ENCODE measurements around the gene UGGT1.

Gene UGGT1

GRCh38 chr2:128214866-128215460, 124.0 kb downstream of the UGGT1 start:
- DNase-seq (ENCODE audit: low read depth in 2 of 2, low spot score in 1 of 2): no peak

DNA sequence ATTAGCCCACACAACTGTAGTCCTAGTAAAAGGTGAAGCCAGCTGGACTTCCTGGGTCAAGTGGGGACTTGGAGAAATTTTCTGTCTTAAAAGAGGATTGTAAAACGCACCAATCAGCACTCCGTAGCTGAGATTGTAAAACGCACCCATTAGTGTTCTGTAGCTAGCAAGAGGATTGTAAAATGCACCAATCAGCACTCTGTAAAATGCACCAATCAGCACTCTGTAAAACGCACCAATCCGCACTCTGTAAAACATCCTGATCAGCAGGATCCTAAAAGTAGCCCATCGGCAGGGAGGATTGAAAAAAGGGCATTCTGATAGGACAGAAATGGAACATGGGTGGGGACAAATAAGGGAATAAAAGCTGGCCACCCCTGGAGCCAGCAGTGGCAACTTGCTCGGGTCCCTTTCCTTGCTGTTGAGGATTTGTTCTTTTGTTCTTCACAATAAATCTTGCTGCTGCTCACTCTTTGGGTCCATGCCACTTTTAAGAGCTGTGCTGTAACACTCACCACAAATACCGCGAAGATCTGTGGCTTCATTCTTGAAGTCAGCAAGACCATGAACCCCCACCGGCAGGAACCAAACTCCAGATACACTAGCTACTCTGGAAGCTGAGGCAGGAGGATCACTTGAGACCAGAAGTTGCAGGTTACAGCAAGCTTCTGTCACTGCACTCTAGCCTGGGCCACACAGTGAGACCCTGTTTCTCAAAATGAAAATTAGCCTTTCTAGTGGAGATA, 125.1 kb downstream of the UGGT1 start:
- DNase-seq (ENCODE audit: low read depth in 2 of 2, low spot score in 1 of 2): no peak

DNA sequence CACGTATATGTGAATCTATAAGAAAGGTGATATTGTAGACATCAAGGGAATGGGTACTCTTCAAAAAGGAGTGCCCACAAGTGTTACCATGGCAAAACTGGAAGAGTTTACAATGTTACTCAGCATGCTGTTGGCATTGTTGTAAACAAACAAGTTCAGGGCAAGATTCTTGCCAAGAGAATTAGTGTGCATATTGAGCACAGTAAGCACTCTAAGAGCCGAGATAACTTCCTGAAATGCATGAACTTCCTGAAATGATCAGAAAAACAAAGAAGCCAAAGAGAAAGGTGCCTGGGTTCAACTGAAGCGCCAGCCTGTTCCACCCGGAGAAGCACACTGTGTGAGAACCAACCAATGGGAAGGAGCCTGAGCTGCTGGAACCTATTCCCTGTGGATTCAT, 126.7 kb downstream of the UGGT1 start:
- no peak for DNase-seq (ENCODE audit: low read depth in 2 of 2, low spot score in 1 of 2)

DNA sequence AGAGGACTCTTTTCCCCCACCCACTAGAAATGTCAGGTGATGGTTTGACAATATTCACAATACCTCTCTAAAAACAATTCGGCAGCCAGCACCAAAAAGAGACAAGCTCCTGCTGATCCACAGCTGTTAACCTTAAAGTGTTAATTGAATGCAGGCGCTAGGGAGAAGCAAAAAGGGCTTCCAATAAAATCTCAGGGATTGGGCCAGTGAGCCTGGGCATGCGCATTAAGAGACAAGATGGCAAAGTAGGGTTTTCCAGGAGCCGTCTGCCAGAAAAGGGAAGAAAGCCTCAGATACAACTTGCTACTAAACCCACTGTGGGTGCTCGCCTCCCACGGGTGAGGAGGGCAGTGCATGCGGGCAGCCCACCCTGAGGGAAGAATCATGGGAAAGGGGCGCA, 128.9 kb downstream of the UGGT1 start:
- DNase-seq (ENCODE audit: low read depth in 2 of 2, low spot score in 1 of 2): no peak

DNA sequence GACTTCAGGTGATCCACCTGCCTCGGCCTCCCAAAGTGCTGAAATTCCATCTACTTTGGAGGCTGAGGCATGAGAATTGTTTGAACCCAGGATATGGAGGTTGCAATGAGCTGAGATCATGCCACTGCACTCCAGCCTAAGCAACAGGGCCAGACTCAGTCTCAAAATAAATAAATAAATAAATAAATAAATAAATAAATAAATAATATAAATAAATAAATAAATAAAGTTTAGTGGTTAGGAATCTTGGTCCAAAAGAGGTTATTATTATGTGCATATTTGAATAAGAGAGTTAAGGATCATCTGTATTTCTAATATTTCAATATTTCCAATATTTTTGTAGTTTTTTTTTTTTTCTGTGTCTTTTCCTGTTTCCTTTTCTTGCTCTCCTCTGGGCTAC, 136.9 kb downstream of the UGGT1 start:
- no peak for DNase-seq (ENCODE audit: low read depth in 2 of 2, low spot score in 1 of 2)

DNA sequence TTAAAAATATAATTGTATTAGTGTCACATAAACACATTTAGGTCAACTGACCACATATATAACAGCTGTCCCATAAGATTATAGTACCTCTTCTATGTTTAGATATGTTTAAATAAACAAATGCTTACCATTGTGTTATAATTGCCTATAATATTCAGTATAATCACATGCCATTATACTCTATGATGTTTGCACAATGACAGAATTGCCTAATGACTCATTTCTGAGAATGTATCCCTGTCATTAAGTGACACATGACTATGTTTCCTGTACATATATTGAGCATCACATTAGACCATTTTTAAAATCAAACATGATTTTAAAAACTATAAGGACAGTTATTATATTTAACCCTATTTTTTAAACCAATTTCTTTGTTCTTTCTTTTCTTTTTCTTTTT, 137.9 kb downstream of the UGGT1 start:
- DNase-seq (ENCODE audit: low read depth in 2 of 2, low spot score in 1 of 2): no peak

- DNase-seq (ENCODE audit: low read depth in 2 of 2, low spot score in 1 of 2): peak; percentile 58 to 70
Measured at GRCh38 chr2:128232965-128233789, 142.2 kb downstream of the UGGT1 start.

GRCh38 chr2:128233790-128234395, 142.9 kb downstream of the UGGT1 start:
- no peak for DNase-seq (ENCODE audit: low read depth in 2 of 2, low spot score in 1 of 2)

DNA sequence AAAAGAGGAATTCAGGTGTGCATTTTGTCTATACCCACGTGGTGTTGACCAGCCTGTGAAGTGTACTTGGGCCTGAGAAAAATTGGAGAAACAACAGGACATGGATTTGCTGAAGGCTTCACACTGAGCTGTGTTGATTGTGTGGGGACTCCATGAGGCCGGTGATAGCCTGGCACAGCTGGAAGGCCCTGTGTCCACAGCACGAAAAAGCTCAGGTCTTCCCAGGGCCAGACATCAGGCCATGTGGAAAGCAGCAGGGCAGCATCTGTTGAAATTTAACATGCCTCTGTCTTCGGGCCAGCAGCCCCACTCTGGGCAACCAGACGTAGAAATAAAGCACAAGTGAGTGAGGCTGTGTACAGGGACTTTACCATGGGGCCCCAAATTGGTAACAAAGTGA, 143.6 kb downstream of the UGGT1 start:
- no peak for DNase-seq (ENCODE audit: low read depth in 2 of 2, low spot score in 1 of 2)

- no peak for DNase-seq (ENCODE audit: low read depth in 2 of 2, low spot score in 1 of 2)
Measured at GRCh38 chr2:128235581-128235980, 144.6 kb downstream of the UGGT1 start.

DNA sequence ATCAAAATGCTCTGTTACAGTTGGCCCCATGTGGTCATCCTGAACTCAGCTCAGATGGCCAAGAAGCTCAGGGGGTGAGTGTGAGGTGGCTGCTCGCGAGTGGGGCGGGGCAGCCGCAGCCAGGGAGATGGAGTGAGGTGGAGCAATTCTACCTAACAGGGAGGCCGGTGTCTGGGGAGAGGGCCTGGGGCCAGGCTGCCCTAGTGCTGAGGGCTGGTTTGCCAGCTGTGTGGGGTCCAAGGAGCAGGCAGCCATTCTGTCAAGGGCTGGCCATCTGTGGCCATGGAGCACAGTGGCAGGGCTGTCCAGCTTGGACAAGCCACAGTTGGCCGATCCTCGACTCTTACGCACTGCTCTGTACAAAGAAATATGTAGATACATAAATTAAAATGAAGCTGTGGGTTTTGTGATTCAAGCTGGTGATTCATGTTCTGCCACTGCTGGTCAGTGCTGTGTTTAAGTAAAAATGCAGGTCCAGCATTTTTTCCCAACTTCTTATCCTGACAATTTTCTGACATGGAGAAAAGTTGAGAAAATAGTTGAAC, 145.6 kb downstream of the UGGT1 start:
- no peak for DNase-seq (ENCODE audit: low read depth in 2 of 2, low spot score in 1 of 2)

DNA sequence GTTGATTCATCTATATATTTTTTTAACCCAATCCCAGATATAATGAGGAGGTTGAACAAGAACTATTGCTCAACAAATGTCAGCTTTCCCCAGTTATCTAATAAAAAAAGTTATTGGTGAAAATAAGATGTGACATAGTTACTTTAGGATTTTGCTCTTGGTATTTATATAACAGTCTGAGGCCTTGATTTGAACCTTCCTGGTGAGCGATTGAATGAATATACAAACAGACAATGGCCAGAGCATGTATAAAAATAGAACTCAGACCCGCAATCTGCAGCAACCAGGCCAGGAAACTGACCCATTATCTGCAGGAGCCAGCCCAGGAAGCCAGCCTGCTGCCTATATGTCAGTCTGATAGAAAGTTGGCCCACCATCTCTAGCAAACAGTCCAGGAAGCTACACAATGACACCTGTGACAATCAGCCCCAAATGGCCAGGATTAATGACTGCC, 146.1 kb downstream of the UGGT1 start:
- no peak for DNase-seq (ENCODE audit: low read depth in 2 of 2, low spot score in 1 of 2)

- no peak for DNase-seq (ENCODE audit: low read depth in 2 of 2, low spot score in 1 of 2)
Measured at GRCh38 chr2:128237911-128238697, 147.1 kb downstream of the UGGT1 start.

DNA sequence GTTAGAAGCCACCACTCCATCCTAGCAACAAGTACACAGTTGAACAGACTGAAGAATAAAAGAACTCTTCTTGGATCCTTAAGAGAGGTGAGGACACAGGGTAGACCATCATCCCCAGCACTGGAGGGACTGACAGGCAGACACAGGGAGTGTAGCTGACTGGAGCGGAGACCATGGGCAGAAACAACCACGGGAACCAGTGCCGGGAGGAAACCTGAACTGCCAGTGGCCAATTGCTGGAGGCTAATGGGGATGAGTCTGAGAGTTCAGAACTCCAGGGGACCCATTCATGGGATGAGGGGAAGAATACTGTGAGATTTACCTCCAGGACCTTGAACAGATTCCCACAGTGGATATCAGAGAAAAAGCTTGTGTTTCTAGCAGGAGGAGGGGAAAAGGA, 150.9 kb downstream of the UGGT1 start:
- DNase-seq (ENCODE audit: low read depth in 2 of 2, low spot score in 1 of 2): no peak
